Right ventricle myocardium inferior (tissue), 1 donor: ENCODE data around the gene PCDH15. TPM values are rescaled to one million over a fixed set of nuclear protein-coding genes. Genes with fewer than 3 reads are reported as not detected.

ENCODE experiments used
- ATAC-seq: fragments of 200-7000 bp; cut with Tn5 transposase; one replicate; pipeline ENCODE4 v1.9.1; 2020; ENCODE audit warnings: mild to moderate bottlenecking, moderate library complexity
- DNase-seq: peaks from one replicate; pipeline ENCODE4 v3.0.0; 2021; ENCODE audit errors: missing footprints
- intact Hi-C: fragments of 100-400 bp; cut with DNase I; formaldehyde crosslinking; loops from one replicate; pipeline ENCODE4 v1.11.0; 2022
- microRNA-seq: library from miRNA; unstranded; fragments of <30 nt; microRNA quantifications from one replicate; pipeline ENCODE4 v1.2.0, GENCODE V29; 2020
- total RNA-seq: library from RNA; stranded (reverse); fragmentation: NEBNext Ultra II Directional; extraction: Animal tissue kit (Norgen Biotek cat#: 25700); gene quantifications from one replicate; pipeline ENCODE4 v1.2.1, GENCODE V29; 2021
- donor health status: DM: no; HTN: yes; CAD: no; lungs with severe emphysema.

The PCDH15 gene
- total RNA-seq, 1 donor from 2014 or later, result 0.41 TPM

- DNase-seq (no peak), ATAC-seq (no peak)
- intact Hi-C loops, result no loop called here
These were observed 957.2 kb downstream of the PCDH15 start for GRCh38 chr10:53843736-53844362.

GRCh38 chr10:53841483-53842145 lies 959.4 kb downstream of the PCDH15 start:
- ATAC-seq (no peak), DNase-seq (no peak)
- intact Hi-C loops, result no loop called here

GRCh38 chr10:53840653-53841052 lies 960.4 kb downstream of the PCDH15 start:
- intact Hi-C loops, result no loop called here
- DNase-seq, result no peak
- ATAC-seq, result no peak

GRCh38 chr10:53839440-53840039 lies 961.5 kb downstream of the PCDH15 start:
- no peak for ATAC-seq
- no peak for DNase-seq
- intact Hi-C loops, result no loop called here

GRCh38 chr10:53836638-53837037 lies 964.4 kb downstream of the PCDH15 start:
- ATAC-seq, result no peak

GRCh38 chr10:53833908-53834307 lies 967.1 kb downstream of the PCDH15 start:
- intact Hi-C loops, result no loop called here
- no peak for ATAC-seq

More at GRCh38 chr10:53836638-53837037, 964.4 kb downstream of the PCDH15 start:
- DNase-seq, result no peak
- intact Hi-C loops, result no loop called here

GRCh38 chr10:53827261-53827660 lies 973.8 kb downstream of the PCDH15 start:
- no peak for DNase-seq
- intact Hi-C loops, result no loop called here
- no peak for ATAC-seq

More at GRCh38 chr10:53833908-53834307, 967.1 kb downstream of the PCDH15 start:
- DNase-seq, result no peak

GRCh38 chr10:53808677-53809372 lies 992.2 kb downstream of the PCDH15 start:
- ATAC-seq (no peak), DNase-seq (no peak)
- intact Hi-C loops, result no loop called here

GRCh38 chr10:53786236-53786900 lies 1014.7 kb downstream of the PCDH15 start:
- intact Hi-C loops, result no loop called here
- DNase-seq (no peak), ATAC-seq (no peak)

- intact Hi-C loops, result no loop called here
- ATAC-seq (no peak), DNase-seq (no peak)
These were observed 1029.3 kb downstream of the PCDH15 start for GRCh38 chr10:53771701-53772100.

GRCh38 chr10:53770903-53771302 lies 1030.1 kb downstream of the PCDH15 start:
- ATAC-seq, result no peak
- DNase-seq, result no peak
- intact Hi-C loops, result no loop called here

- intact Hi-C loops, result no loop called here
These were observed 1035.7 kb downstream of the PCDH15 start for GRCh38 chr10:53765311-53765710.

GRCh38 chr10:53754596-53755250 lies 1046.3 kb downstream of the PCDH15 start:
- DNase-seq (no peak), ATAC-seq (no peak)
- intact Hi-C loops, result no loop called here

More at GRCh38 chr10:53765311-53765710, 1035.7 kb downstream of the PCDH15 start:
- DNase-seq (no peak), ATAC-seq (no peak)

Small RNA genes lying within 50 kb of the gene (microRNA-seq; reads per million reads assigned to microRNA genes)
- not detected for gene MIR548F1
